HL-60 (cell line): ENCODE data around the gene TIMP3.

Experiments
- DNase-seq, 2 experiments: peaks; one replicate each; pipeline ENCODE4 v3.0.0-alpha.2; 2010 to 2020; ENCODE audit warnings: low read depth in 1 of 2, low spot score in 1 of 2
- H3K27ac ChIP-seq: fragments of 250-450 bp; sonication (Bioruptor Pico); replicated peaks from 2 replicates; pipeline ENCODE4 v1.5.1; 2020; ENCODE audit warnings: mild to moderate bottlenecking, moderate library complexity
- H3K27me3 ChIP-seq: fragments of 250-450 bp; sonication (Bioruptor Pico); 2 replicates; pipeline ENCODE4 v1.5.1; 2021; ENCODE audit warnings: mild to moderate bottlenecking, moderate library complexity; ENCODE audit not compliant: insufficient read depth, poor library complexity, severe bottlenecking
- H3K4me3 ChIP-seq: replicated peaks from 2 replicates; pipeline ENCODE4 v1.5.1; 2011; ENCODE audit warnings: mild to moderate bottlenecking, control low read depth, low read length; ENCODE audit not compliant: insufficient read depth
- CTCF ChIP-seq: IDR thresholded peaks from one replicate; pipeline ENCODE4 v1.5.1; 2011; ENCODE audit warnings: low read length, control low read depth, inconsistent platforms; ENCODE audit not compliant: insufficient read depth
- GABPA ChIP-seq: IDR thresholded peaks from 2 replicates; pipeline ENCODE4 v1.6.1; 2012; ENCODE audit warnings: low read depth
- POLR2AphosphoS5 ChIP-seq: IDR thresholded peaks from 2 replicates; pipeline ENCODE4 v1.6.1; 2012; ENCODE audit warnings: low read depth
- REST ChIP-seq: IDR thresholded peaks from 2 replicates; pipeline ENCODE4 v1.6.1; 2012; ENCODE audit warnings: low read depth; ENCODE audit not compliant: insufficient replicate concordance
- SPI1 ChIP-seq: IDR thresholded peaks from 2 replicates; pipeline ENCODE4 v1.6.1; 2012; ENCODE audit warnings: low read depth, mild to moderate bottlenecking, borderline replicate concordance

TIMP3 gene

DNA sequence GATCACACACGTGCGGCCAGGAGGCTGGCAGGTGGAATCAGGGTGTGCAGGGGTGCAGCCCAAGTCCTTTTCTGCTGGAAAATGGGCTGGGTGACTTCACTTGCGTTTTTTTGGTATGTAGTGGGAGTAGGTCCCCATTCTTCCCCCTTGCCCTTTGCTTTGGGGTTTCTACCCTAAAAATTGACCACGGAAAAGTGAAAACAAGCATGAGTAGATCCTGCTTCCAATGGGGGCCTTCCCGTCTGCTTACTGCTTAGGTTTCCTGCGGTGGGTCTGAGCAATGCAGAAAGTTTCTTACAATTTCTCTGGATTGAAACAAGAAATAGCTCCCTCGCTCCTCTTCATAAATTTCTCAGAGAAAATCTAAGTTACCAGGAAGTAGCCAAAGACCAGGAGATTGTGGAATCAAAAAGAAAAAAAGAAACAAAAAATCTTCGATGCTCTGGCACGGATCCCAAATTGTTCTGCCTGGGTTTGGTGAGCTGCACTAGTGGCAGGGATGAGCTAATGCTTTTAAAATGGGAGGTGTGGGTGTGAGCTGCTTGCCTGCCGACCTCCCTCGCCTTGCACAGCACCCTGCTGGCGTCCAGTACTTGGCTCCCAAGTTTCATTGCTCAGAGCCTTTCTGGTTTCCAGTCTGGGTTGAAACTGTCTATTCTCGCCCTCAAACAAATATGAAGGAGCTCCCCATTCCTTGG, 2.4 kb downstream of the TIMP3 start:
- H3K4me3 ChIP-seq = no peak overlapping the region
- TF ChIP-seq POLR2AphosphoS5 (no peak), CTCF (no peak), REST (no peak), GABPA (no peak), SPI1 (no peak)
- H3K27me3 ChIP-seq = peaks cover 34% of the 10 kb centered on the region
- no peak for DNase-seq
- no peak overlapping the region for H3K27ac ChIP-seq

- H3K27me3 ChIP-seq = peaks cover 35% of the 10 kb centered on the region
- DNase-seq = no peak
- no peak overlapping the region for H3K4me3 ChIP-seq
- TF ChIP-seq GABPA (no peak), REST (no peak), CTCF (no peak), SPI1 (no peak), POLR2AphosphoS5 (no peak)
- no peak overlapping the region for H3K27ac ChIP-seq
These were observed 3.2 kb downstream of the TIMP3 start for GRCh38 chr22:32804531-32805360.

- DNase-seq = no peak
- H3K27me3 ChIP-seq = peaks cover 34% of the 10 kb centered on the region
- H3K4me3 ChIP-seq = no peak overlapping the region
- H3K27ac ChIP-seq = no peak overlapping the region
- no peak for TF ChIP-seq REST
- TF ChIP-seq POLR2AphosphoS5 = no peak
- no peak for TF ChIP-seq CTCF
- no peak for TF ChIP-seq GABPA
- no peak for TF ChIP-seq SPI1
These were observed 3.9 kb downstream of the TIMP3 start for GRCh38 chr22:32805361-32805881.
